Measurements from ENCODE around the gene REXO1. TPM values are rescaled to one million over a fixed set of nuclear protein-coding genes. Genes with fewer than 3 reads are reported as not detected.

Gene REXO1
- total and polyA plus RNA-seq, 9 of the 15 experiments (the other 6 are each of a cell fraction or from before 2014, with no cell fraction given), result 0.04 to 63.3 (median 15.8) TPM

DNA sequence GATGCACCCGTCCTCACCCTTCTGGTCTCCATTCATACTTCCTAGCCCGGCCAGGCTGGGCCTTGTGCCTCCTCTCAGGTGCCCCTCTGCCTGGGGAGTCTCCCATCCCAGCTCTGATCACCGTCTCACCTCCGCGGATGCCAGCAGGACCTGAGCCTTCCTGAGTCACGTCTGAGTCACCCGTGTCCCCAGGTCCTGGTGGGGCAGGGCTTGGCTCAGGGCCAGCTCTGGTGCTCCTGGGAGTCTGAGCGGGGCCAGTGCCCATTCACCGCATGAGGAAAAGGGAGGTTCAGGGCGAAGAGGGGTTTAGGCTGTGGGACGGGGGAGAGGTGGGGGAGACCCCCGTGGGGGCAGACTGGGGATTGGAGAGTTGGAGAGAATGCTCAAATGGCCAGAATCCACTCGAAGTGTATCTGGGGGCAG lies 36.8 kb downstream of the REXO1 start (continued):
- TF ChIP-seq, protein P1, sequence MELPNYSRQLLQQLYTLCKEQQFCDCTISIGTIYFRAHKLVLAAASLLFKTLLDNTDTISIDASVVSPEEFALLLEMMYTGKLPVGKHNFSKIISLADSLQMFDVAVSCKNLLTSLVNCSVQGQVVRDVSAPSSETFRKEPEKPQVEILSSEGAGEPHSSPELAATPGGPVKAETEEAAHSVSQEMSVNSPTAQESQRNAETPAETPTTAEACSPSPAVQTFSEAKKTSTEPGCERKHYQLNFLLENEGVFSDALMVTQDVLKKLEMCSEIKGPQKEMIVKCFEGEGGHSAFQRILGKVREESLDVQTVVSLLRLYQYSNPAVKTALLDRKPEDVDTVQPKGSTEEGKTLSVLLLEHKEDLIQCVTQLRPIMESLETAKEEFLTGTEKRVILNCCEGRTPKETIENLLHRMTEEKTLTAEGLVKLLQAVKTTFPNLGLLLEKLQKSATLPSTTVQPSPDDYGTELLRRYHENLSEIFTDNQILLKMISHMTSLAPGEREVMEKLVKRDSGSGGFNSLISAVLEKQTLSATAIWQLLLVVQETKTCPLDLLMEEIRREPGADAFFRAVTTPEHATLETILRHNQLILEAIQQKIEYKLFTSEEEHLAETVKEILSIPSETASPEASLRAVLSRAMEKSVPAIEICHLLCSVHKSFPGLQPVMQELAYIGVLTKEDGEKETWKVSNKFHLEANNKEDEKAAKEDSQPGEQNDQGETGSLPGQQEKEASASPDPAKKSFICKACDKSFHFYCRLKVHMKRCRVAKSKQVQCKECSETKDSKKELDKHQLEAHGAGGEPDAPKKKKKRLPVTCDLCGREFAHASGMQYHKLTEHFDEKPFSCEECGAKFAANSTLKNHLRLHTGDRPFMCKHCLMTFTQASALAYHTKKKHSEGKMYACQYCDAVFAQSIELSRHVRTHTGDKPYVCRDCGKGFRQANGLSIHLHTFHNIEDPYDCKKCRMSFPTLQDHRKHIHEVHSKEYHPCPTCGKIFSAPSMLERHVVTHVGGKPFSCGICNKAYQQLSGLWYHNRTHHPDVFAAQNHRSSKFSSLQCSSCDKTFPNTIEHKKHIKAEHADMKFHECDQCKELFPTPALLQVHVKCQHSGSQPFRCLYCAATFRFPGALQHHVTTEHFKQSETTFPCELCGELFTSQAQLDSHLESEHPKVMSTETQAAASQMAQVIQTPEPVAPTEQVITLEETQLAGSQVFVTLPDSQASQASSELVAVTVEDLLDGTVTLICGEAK (IDR thresholded peaks at IDR 0.05), result peak; percentile 42
- TF ChIP-seq, protein P1 (CRISPR knock-in tag; IDR thresholded peaks at IDR 0.05), result no peak
- TF ChIP-seq NEUROD1 (IDR thresholded peaks at IDR 0.05; ENCODE audit: borderline replicate concordance, low read depth, low read length, partially characterized antibody), result peak; percentile 28
- TF ChIP-seq POU5F1 (IDR thresholded peaks at IDR 0.05; ENCODE audit: borderline replicate concordance, low read depth, low read length, partially characterized antibody), result no peak
- no peak for TF ChIP-seq SPI1 (IDR thresholded peaks at IDR 0.05; ENCODE audit: borderline replicate concordance, low read depth, low read length)
- TF ChIP-seq GABPA (tag; conservative IDR thresholded peaks at IDR 0.05; ENCODE audit: low read depth), result no peak
- no peak for TF ChIP-seq NCOR1 (IDR thresholded peaks at IDR 0.05)
- TF ChIP-seq BRD4 (IDR thresholded peaks at IDR 0.05), result no peak
- TF ChIP-seq ETV1 (tag; conservative IDR thresholded peaks at IDR 0.05; ENCODE audit: low read depth), result no peak
- no peak for TF ChIP-seq BRF1 (IDR thresholded peaks at IDR 0.05; ENCODE audit: borderline replicate concordance, extremely low read depth, insufficient read length)
- TF ChIP-seq KDM2B (CRISPR knock-in tag; IDR thresholded peaks at IDR 0.05), result no peak
- no peak for TF ChIP-seq ZBTB8A (IDR thresholded peaks at IDR 0.05; ENCODE audit: partially characterized antibody)
- TF ChIP-seq PHB (CRISPR knock-in tag; IDR thresholded peaks at IDR 0.05), result no peak

All from K562 (cell line).